GM12891 (cell line): Measurements from ENCODE around the gene PDLIM3.

Source experiments
- DNase-seq: peaks from one replicate; pipeline ENCODE4 v3.0.0; 2011; ENCODE audit warnings: low spot score; ENCODE audit not compliant: insufficient read length
- FAIRE-seq: peaks from 2 replicates; lab custom pipeline; 2011; peaks lifted over from hg19 to GRCh38; lab: Jason Lieb, UNC
- PAX5 ChIP-seq: IDR thresholded peaks from 2 replicates; pipeline ENCODE4 v1.6.1; 2011; ENCODE audit warnings: low read length, moderate library complexity, mild to moderate bottlenecking; ENCODE audit not compliant: insufficient read depth, severe bottlenecking
- POLR2A ChIP-seq: IDR thresholded peaks from 2 replicates; pipeline ENCODE4 v1.6.1; 2011; ENCODE audit warnings: low read depth, low read length, control low read depth
- POLR2AphosphoS5 ChIP-seq: IDR thresholded peaks from 2 replicates; pipeline ENCODE4 v1.6.1; 2011; ENCODE audit warnings: low read depth, low read length, control low read depth
- POU2F2 ChIP-seq: IDR thresholded peaks from 2 replicates; pipeline ENCODE4 v1.6.1; 2011; ENCODE audit warnings: low read depth, mild to moderate bottlenecking, control low read depth, low read length, moderate library complexity
- SPI1 ChIP-seq: IDR thresholded peaks from 2 replicates; pipeline ENCODE4 v1.6.1; 2011; ENCODE audit warnings: low read depth, low read length, control low read depth
- TAF1 ChIP-seq: IDR thresholded peaks from 2 replicates; pipeline ENCODE4 v1.6.1; 2011; ENCODE audit warnings: low read depth, low read length, control low read depth

PDLIM3 gene

GRCh38 chr4:185554365-185555126 lies 19.2 kb upstream of the PDLIM3 start:
- no peak for FAIRE-seq
- DNase-seq, result no peak

GRCh38 chr4:185552254-185552653 lies 16.9 kb upstream of the PDLIM3 start:
- no peak for DNase-seq
- TF ChIP-seq SPI1 (no peak), PAX5 (no peak), TAF1 (no peak), POLR2A (no peak), POU2F2 (no peak), POLR2AphosphoS5 (no peak)
- FAIRE-seq, result no peak

More at GRCh38 chr4:185554365-185555126, 19.2 kb upstream of the PDLIM3 start:
- TF ChIP-seq TAF1 (no peak), POLR2AphosphoS5 (no peak), SPI1 (no peak), POLR2A (no peak), POU2F2 (no peak), PAX5 (no peak)

- FAIRE-seq (no peak), DNase-seq (no peak)
- TF ChIP-seq POU2F2, result no peak
- TF ChIP-seq POLR2A, result no peak
- TF ChIP-seq SPI1, result no peak
- TF ChIP-seq TAF1, result no peak
- no peak for TF ChIP-seq PAX5
- no peak for TF ChIP-seq POLR2AphosphoS5
Observed at GRCh38 chr4:185550933-185551332, 15.6 kb upstream of the PDLIM3 start.

- DNase-seq, result no peak
- TF ChIP-seq POLR2AphosphoS5 (no peak), SPI1 (no peak), POLR2A (no peak), PAX5 (no peak), TAF1 (no peak)
- FAIRE-seq, result no peak
Observed at GRCh38 chr4:185549095-185549639, 13.9 kb upstream of the PDLIM3 start.

- no peak for FAIRE-seq
- DNase-seq, result no peak
- TF ChIP-seq PAX5 (no peak), SPI1 (no peak), POLR2A (no peak), POLR2AphosphoS5 (no peak), POU2F2 (no peak), TAF1 (no peak)
Observed at GRCh38 chr4:185548587-185548986, 13.3 kb upstream of the PDLIM3 start.

- DNase-seq (no peak), FAIRE-seq (no peak)
- no peak for TF ChIP-seq TAF1
- TF ChIP-seq PAX5, result no peak
- no peak for TF ChIP-seq POLR2A
- TF ChIP-seq SPI1, result no peak
- no peak for TF ChIP-seq POLR2AphosphoS5
- no peak for TF ChIP-seq POU2F2
Observed at GRCh38 chr4:185546335-185546734, 11.0 kb upstream of the PDLIM3 start.

GRCh38 chr4:185542626-185543315 lies 7.5 kb upstream of the PDLIM3 start:
- DNase-seq, result no peak

GRCh38 chr4:185541251-185541727 lies 6.0 kb upstream of the PDLIM3 start:
- no peak for TF ChIP-seq POLR2AphosphoS5
- no peak for TF ChIP-seq PAX5
- no peak for TF ChIP-seq SPI1
- TF ChIP-seq TAF1, result no peak
- no peak for TF ChIP-seq POLR2A
- TF ChIP-seq POU2F2, result no peak
- DNase-seq, result no peak
- FAIRE-seq, result no peak

More at GRCh38 chr4:185542626-185543315, 7.5 kb upstream of the PDLIM3 start:
- no peak for TF ChIP-seq PAX5
- TF ChIP-seq SPI1, result no peak
- no peak for TF ChIP-seq POU2F2
- no peak for TF ChIP-seq POLR2AphosphoS5
- no peak for TF ChIP-seq POLR2A
- TF ChIP-seq TAF1, result no peak
- FAIRE-seq, result no peak

- FAIRE-seq, result no peak
- TF ChIP-seq POU2F2 (no peak), PAX5 (no peak), POLR2AphosphoS5 (no peak), SPI1 (no peak), TAF1 (no peak), POLR2A (no peak)
- no peak for DNase-seq
Observed at GRCh38 chr4:185540487-185541120, 5.3 kb upstream of the PDLIM3 start.
